Superior temporal gyrus (tissue), 1 donor: ENCODE measurements around the gene RAB35.

Source experiments
- DNase-seq: peaks from one replicate; pipeline ENCODE4 v3.0.0-alpha.2; 2016; ENCODE audit errors: extremely low spot score

RAB35 gene

DNA sequence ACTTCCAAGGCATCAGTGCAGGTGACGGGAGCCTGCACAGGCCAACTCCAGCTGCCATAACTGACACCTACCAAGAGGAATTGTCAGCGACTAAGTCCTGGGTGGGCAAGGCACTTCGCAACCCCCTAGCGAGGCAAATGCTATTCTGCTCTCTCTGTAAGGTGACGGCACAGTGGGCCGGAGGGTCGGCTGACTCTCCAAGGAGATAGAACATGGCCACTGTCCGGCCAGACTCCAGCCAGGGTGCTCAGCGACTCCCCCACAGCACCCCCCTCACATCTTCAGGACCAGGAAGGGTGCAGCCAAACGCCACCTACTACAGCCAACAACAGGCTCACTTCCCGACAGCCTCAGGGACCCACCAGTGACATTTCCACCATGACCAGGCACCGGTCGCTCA, 13.2 kb downstream of the RAB35 start:
- DNase-seq: no peak

DNA sequence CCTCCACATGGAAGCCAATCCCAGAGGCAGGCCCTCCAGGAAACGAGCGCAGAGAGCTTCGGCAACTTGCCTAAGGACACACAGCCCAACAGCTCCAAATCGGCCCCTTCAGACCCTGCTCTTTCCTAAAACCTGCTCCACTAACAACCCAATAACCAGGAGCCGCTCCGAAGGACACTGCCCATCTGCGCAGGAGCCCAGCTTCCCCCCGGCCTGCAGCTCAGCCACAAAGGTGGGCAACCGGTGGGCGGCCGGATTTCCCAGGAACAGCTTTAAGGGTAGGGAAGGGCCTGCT, 13.6 kb downstream of the RAB35 start:
- DNase-seq: no peak

DNA sequence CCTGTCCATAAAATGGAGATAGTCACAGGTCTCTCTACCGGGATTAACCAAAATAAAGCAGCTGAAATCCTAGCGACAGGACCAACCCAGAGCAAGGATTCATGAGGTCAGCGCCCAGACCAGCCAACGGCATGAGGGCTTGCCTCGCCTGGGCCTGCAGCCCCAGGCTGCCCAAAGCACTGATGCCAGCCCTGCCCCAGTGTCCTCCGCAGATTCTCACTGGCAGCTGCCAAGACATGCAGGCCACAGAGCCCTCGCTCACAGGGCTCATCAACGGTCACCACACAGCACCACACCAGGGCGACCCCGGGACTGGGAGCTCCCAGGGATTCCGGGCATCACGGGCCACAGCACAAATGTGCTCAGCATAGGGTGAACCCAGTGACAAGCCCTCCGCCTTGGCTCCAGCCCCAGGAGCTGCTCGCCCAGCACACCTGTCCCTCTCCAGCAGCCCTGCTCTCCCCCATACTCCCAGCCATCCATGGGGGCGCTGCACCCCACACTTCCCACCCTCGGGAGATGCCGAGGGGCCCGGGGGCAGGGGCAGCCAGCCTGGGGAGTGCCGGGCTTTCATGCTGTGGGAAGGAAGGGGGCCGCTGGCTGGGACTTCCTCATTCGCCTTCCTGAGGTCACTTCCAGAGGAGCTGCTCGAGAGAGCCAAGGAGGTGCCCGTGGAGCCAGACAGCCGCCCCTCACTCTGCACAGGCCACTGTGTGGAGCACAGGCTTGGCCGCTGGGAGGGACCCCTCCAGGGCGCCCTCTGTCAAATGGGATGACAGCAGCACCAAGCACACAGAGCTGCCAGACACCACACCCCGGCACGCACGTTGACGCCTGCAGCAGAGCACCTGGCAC, 14.1 kb downstream of the RAB35 start:
- DNase-seq: no peak

DNA sequence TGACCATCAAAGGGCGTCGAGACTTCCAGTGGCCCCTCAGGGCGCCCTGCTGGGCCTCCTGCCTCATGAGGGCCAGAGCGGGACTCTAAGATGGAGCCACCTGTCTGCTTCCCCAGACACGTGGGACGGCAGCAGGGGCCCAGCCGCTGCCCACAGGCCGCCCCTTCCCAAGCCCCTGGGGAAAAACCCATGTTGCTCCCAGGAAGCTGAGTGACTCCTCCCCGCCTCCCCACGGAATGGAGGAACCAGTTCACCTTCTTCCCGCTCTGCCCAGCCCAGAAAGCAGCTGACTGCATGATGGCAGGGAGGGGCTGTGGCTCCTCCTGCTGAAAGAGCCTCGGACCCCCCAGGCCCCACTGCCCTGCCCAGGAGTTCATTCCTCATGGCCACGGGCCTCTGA, 14.9 kb downstream of the RAB35 start:
- no peak for DNase-seq

DNA sequence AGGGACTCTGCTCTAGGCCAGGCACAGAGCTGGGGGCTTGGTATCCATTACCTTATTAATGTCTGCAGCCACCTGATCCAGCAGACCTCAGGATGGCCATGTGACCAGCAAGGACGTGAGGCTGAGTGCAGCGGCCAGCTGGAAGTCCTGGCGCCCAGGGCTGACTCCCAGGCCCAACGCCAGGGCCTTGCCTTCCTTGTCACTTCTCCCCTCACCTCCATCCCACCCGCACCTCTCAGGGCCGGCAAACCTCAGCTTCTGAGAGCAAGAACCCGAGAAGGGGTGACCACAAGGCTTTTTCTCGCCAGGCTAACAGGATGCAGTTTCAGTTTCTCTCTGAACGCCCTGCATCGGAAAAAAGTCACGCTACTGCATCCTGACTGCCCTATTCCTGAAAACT, 15.4 kb downstream of the RAB35 start:
- no peak for DNase-seq

DNA sequence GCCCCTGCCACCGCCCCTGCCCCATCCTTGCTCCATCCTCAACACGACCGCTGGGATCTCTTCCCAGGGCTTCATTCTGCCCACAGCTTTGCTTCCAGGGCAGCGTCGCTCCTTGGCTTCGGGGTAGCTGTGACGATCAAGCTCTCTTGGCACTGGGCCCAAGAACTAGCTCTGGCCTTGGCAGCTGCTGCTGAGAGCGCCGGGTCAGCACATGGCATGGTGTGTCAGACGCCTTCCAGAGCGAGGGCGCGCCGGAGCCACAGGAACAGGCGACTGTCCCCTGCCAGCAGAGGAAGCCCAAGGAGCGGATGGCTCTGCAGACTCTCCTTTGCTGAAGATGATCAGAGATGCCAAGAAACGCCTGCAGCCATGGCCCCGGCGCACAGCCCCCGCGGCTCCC, 15.9 kb downstream of the RAB35 start:
- DNase-seq: peak; percentile 75

DNA sequence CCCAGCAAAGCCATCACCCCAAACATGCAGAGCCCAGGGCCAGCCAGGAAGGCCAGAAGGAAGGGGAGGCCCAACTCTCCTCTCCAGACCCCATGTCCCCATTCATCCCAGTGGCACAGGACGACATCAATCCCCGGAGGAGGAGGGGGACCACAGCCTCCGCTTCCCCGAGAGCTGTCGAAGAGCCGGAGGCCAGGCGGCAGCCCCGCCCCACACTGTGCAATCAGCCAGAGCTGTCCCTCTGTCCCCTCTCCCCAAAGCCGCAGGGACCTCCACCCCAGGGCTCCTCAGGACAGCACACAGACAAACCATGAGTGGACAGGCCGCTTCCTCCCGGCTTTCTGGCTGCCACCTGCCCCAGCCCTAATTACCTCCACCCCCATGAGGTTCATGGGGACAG, 16.8 kb downstream of the RAB35 start:
- DNase-seq: no peak

DNA sequence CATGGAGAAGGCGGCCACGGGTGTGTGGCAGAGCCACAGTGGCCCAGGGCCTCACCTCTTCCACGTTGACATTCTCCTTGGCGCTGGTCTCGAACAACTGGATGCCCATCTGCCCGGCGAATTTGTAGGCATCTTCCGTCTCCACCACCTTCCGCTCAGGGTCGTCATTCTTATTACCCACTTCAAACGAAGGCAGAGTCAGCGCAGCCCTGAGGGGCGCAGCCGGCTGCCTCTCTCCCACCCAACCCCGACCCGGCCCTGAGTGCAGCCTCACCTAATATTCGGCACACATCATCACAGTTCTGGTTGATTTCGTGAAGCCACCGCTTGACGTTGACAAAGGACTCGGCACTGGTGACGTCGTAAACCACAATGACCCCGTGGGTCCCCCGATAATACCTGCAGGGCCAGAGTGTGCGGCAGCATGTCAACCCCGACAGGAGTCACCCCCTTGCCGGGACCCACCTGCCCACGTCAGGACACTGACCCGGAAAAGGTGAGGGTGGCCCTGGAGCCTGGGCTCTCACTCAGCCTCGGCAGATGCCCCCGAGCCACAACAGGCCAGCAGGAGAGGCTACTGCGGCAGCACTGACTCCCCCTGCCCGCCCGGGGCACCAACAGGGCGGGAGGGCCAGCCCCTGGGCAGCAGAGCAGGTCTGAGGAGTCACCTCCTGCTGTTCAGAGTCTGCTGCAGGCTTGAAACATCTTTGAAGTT, 17.6 kb downstream of the RAB35 start:
- no peak for DNase-seq

DNA sequence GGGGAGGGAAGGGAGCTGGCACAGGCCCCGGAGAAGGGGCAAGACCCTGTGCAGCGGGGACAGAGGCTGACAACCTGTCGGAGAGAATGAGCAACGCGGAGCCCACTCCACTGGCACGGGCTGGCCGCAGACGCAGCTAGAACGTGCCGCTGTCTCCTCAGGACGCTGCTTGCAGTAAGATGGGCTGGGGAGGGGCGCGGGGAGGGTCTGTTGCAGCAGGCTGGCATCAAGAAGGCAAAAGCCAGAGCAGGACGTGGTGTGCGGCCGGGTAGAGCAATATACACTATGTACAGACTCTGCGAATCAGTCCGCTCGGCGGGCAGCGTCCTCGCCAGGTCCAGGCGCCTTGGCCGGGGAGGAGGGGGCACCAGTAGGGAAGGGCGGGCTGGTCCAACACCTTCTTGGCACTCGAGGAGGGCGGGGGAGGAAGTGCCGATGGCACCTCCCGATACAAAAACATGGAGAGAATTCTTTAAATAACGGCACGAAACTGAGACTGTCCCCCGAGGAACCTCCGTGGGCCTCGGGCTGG, 19.8 kb downstream of the RAB35 start:
- no peak for DNase-seq

DNA sequence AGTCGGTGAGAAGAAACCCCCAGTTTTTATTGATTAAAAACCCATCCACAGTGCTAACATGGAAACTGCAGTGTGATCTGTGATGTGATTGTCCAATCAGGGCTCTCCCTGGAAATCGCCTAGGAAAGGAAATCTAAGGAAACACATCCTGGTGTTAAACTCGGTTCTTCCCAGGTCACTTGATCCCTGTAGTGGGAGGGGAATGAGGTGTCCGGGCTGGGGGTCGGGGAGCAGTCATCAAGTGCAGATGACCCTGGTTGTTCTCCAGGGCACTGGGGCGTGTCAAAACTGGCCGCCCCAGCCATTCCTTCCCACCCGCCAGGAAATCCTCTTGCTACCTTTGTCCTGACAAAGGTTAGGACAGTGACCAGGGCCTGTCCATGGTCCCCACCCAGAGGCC, 20.8 kb downstream of the RAB35 start:
- DNase-seq: no peak

DNA sequence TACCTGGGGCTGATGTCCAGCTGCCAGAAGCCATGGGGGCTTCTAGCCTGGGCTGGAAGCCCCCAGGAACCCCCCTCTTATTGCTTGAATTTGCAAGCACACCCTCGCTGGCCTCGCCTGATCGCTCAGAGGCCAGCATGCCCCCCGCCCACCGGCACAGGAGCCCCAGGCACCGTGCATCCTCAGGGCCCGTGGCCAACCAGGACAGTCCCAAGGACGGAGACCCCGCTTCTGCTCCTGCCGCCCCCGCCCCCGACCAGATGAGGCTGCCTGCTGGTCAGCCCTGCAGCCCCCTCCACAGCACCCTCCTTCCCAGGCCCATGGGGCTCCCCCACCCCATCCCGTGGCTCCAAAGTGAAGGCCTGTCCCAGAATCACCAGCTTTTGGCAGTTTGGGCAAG, 21.2 kb downstream of the RAB35 start:
- DNase-seq: no peak

DNA sequence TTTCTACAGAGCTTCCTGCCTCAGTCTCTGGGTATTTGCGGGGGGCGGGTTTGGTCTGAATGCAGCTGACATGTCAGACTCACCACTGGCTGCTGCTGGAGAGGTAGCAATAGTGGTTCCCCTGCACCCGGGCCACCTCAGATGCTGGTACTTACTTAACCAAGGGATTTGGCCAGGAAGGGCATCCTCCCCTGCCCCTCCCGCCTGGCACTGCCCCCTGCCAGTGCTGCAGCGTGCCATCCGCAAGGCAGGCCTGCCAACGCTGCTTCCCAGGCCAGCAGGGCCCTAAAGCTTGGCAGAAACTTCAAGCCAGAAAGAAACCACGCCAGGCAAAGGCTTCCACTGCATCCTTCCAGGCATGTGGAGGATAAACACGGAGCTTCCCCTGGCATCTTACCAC, 22.1 kb downstream of the RAB35 start:
- DNase-seq: no peak

DNA sequence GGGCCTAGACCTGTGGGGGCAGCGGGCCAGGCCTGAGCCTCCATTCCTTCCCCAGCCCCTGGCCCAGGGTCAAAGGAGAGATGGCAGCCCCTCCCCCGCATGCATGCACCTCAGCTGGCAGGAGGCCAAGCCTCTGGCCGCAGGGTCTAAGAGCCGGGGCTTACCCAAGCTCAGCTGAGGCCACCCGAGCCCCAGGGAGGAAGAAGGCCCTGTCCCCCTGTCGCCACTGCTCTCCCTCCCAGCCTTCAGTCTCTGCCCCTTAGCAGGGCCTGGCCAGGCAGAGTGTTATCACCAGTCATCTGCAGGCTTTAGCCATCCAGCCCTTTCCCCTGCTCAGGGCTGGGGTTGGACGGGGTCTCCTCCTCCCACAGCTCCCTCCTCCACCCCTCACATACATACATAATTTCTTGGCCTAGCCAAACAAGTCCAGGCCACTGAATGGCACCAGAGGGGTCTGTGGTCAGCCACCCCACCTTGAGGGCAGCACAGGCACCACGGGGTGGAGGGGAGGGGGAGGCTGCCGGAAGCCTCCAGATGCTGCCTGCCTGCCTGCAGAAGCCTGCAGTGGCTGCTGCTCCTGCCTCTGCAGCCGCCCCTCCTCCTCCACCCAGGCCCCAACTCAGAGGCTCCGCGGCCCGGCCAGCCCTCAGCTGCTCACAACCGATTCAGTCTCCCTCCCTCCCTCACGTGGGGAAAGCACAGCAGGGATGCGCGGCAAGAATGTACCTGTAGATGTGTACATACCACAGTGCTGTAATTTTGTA, 22.8 kb downstream of the RAB35 start:
- no peak for DNase-seq

DNA sequence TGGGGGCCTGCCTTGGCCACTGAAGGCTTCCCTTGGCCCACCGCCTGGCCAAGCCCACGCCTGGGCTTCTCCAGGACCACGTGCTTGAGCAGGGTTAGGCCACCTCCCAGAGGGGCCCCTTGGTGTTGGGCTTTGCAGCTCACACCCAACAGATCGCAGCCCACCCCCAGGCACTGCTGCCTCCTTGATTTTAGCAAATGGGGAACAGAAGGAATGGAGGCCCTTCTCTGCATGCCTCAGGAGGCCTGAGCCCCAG, 23.3 kb downstream of the RAB35 start:
- no peak for DNase-seq

DNA sequence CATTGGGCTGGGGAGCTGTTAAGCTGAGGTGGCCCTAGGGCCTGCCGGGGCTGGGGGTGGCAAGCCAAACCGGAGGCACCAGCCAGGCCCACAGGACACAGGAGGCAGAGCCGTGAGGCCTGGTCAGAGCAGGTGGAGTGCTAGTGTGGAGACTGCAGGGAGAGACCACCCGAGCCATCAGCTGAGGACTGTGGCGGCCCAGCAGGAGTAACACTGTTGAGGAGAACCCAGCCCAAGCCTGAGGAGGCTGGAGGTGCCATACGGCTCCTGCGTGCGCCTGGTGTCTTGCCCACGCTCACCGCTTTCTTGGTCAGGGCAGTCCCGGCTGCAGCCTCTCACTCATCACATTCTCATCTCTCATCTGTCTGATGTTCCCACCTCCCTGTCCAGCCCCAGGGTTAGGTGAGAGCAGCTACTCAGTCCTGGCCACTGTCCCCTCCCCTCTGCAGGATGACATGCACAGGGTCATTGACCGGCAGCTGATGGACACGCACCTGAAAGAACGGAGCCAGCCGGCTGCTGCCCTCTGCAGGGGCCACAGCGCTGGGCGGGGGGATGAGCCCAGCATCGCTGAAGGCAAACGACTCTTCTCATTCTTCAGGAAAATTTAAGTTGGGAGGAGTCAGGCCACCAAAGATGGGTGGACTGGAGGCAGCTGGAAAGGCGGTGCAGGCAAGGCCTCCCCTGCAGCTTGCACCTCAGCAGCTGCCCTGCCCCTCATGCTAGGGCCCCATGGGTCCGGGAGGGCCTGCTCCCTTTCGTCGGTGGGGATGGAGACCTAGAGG, 23.8 kb downstream of the RAB35 start:
- DNase-seq: no peak

DNA sequence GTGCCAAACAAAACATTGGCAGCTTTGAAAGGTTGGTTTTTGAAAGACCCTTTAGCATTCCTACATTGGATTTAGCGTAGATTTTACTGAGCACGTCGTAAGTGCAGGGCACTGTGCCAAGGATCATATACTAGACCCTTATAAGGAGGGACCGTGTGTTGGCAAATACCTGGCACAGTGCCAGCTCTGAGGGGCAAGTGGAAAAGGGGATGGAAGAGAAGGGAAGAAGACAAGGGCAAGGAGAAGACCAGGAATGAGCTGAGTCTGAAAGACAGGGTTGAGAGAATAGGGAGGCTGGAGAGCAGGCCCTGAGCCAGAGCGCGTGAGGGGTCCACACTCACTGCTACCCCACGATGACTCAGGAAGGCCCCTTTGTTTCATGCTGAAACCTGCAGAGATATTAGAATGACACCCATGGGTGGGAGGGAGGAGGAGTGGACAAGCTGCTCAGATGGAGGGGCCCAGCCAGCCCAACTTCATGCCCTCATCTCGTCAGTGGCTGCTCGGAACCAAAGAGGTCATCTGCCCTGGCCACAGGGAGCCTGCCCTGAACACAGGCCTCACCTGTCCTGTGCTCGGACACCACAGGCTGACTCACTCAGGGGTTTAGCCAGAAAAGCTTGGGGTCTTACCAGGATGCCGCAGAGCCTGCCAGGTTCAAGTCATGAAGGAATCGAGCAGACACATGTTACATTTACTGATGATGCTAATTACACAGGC, 25.0 kb downstream of the RAB35 start:
- no peak for DNase-seq

DNA sequence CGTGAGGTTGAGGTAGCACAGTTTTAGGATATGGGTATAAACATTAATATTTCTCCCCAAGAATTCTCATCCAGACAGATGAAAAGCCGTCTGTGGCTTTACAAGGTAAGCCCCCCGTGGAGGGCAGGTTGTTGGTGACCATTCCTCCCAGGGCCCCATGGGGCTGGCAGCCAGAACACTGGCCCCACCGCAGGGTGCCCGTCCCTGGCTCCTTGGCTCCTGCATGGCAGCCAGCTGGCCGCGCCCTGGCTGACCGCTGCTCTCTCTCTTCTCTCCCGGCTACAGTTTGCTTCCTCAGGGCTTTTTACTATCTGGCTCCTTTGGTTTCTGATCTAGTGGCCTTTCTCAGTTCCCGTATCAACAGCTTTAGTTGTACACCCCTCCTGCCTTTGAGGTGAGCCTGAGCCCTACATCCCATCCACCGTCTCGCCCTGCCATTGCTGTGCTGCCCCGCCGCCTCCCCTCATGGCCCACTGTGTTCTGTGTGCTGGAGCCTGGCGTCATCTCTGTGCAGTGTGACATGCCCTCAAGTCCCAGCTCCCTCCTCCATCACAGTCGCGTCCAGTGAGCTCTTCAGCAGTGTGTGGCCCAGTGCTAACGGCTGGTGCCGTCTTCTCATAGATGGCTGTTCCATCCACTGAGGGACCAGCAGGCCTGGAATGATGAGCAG, 25.8 kb downstream of the RAB35 start:
- DNase-seq: no peak

DNA sequence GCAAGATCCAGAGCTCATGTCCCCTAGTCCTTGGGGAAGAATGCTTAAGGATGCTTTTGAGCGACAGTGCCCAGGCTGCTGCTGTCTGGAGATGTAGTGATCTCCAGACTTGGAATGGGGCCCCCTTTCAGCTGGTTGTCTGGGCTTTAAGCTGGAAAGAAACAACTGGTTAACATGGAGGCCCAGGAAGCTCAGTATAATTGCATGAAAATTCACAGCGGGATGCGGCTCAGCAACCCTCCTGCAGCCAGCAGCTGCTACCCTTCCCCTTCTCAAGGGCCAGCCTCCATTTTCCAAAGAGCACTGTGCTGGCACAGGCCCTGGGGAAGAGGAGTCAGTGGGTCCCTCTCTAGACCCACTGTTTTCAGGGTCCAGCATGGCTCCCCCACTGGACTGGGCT, 26.3 kb downstream of the RAB35 start:
- no peak for DNase-seq

DNA sequence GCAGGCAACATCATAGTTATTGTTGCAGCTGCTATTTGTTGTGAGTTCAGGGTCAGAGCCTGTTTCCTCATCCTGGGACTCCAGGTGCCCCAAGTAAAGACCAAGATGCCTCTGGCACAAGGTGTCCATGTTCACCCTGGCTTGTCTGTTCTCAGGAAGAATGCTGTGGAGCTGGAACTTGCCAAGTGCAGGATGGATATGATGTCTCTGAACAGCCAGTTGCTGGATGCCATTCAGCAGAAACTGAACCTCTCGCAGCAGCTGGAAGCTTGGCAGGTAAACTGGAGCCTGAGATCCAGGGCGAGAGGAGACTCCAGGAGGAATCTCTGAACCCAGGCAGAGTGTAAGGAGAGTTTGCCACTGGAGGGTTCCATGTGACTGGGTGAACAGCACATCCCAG, 26.8 kb downstream of the RAB35 start:
- DNase-seq: no peak

DNA sequence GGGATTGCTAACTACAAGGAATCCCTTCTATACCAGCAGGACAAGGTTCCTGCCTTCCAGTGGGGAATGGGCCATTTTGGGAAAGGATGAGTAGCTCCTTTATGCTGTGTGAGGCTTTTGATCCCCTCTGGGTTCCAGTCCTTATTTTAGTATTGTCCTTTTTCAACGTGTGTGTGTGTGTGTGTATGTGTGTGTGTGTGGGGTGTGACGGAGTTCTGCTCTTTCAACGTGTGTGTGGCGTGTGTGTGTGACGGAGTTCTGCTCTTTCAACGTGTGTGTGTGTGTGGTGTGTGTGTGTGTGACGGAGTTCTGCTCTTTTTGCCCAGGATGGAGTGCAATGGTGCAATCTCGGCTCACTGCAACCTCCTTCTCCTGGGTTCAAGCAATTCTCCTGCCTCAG, 27.4 kb downstream of the RAB35 start:
- no peak for DNase-seq
